ENCODE results near the gene TDP1.
"Not testable (repeated sequence)": the region's sequence is repeated elsewhere in the genome, so short reads cannot be mapped to it uniquely, and the experiment has no call there.

Gene TDP1

GRCh38 chr14:90024910-90025309 is 69.2 kb downstream of the TDP1 start:
- peaks cover 54% of the 10 kb centered on the region for H3K36me3 ChIP-seq (ENCODE audit: insufficient read depth, low read length)
- no peak overlapping the region for H3K4me3 ChIP-seq (ENCODE audit: low read depth, low read length, poor library complexity, severe bottlenecking)
- no peak overlapping the region for H3K27ac ChIP-seq (ENCODE audit: low read depth, low read length, poor library complexity, severe bottlenecking)
- no peaks in the 10 kb centered on the region for H3K79me2 ChIP-seq (ENCODE audit: insufficient read depth, low read length)
- H3K9me3 ChIP-seq (ENCODE audit: low read length) = no peaks in the 10 kb centered on the region
- no peaks in the 10 kb centered on the region for H3K9me2 ChIP-seq (ENCODE audit: low read depth, low read length)
- H3K4me2 ChIP-seq (ENCODE audit: low read length) = no peak overlapping the region
- H3F3A ChIP-seq (ENCODE audit: insufficient read depth, low read length) = no peaks in the 10 kb centered on the region
- no peak for TF ChIP-seq EZH2 (IDR thresholded peaks at IDR 0.05; ENCODE audit: borderline replicate concordance, low read length)
- no peak for TF ChIP-seq CTCF (IDR thresholded peaks at IDR 0.05; ENCODE audit: low read length)
- no peaks in the 10 kb centered on the region for H3K27me3 ChIP-seq (ENCODE audit: insufficient read depth, low read length)
- no peak overlapping the region for H3K9ac ChIP-seq (ENCODE audit: low read length)
- H2AFZ ChIP-seq (ENCODE audit: low read length) = no peak overlapping the region
- H4K20me1 ChIP-seq (ENCODE audit: insufficient read depth, low read length) = no peaks in the 10 kb centered on the region
- no peaks in the 10 kb centered on the region for H3K4me1 ChIP-seq (ENCODE audit: insufficient read depth, low read length, severe bottlenecking)

GRCh38 chr14:90026608-90027007 is 70.9 kb downstream of the TDP1 start:
- H3K9ac ChIP-seq (ENCODE audit: low read length); H3K4me3 ChIP-seq (ENCODE audit: low read depth, low read length, poor library complexity, severe bottlenecking); H3K4me2 ChIP-seq (ENCODE audit: low read length); H3K27me3 ChIP-seq (ENCODE audit: insufficient read depth, low read length); H3K9me3 ChIP-seq (ENCODE audit: low read length); H3F3A ChIP-seq (ENCODE audit: insufficient read depth, low read length); H4K20me1 ChIP-seq (ENCODE audit: insufficient read depth, low read length); H3K4me1 ChIP-seq (ENCODE audit: insufficient read depth, low read length, severe bottlenecking); H3K27ac ChIP-seq (ENCODE audit: low read depth, low read length, poor library complexity, severe bottlenecking); H3K9me2 ChIP-seq (ENCODE audit: low read depth, low read length); H2AFZ ChIP-seq (ENCODE audit: low read length); H3K79me2 ChIP-seq (ENCODE audit: insufficient read depth, low read length): not testable (repeated sequence)
- peaks cover 53% of the 10 kb centered on the region for H3K36me3 ChIP-seq (ENCODE audit: insufficient read depth, low read length)

GRCh38 chr14:90027842-90028241 is 72.1 kb downstream of the TDP1 start:
- H3K79me2 ChIP-seq (ENCODE audit: insufficient read depth, low read length) = no peaks in the 10 kb centered on the region
- H3K9me2 ChIP-seq (ENCODE audit: low read depth, low read length) = no peaks in the 10 kb centered on the region
- H3K9me3 ChIP-seq (ENCODE audit: low read length) = no peaks in the 10 kb centered on the region
- H3K9ac ChIP-seq (ENCODE audit: low read length) = no peak overlapping the region
- no peak for TF ChIP-seq EZH2 (IDR thresholded peaks at IDR 0.05; ENCODE audit: borderline replicate concordance, low read length)
- TF ChIP-seq CTCF (IDR thresholded peaks at IDR 0.05; ENCODE audit: low read length) = no peak
- no peak overlapping the region for H3K4me2 ChIP-seq (ENCODE audit: low read length)
- no peak overlapping the region for H3K4me3 ChIP-seq (ENCODE audit: low read depth, low read length, poor library complexity, severe bottlenecking)
- no peaks in the 10 kb centered on the region for H3F3A ChIP-seq (ENCODE audit: insufficient read depth, low read length)
- H3K36me3 ChIP-seq (ENCODE audit: insufficient read depth, low read length) = peaks cover 53% of the 10 kb centered on the region
- no peaks in the 10 kb centered on the region for H3K27me3 ChIP-seq (ENCODE audit: insufficient read depth, low read length)
- no peak overlapping the region for H3K27ac ChIP-seq (ENCODE audit: low read depth, low read length, poor library complexity, severe bottlenecking)
- no peak overlapping the region for H2AFZ ChIP-seq (ENCODE audit: low read length)
- H4K20me1 ChIP-seq (ENCODE audit: insufficient read depth, low read length) = no peaks in the 10 kb centered on the region
- no peaks in the 10 kb centered on the region for H3K4me1 ChIP-seq (ENCODE audit: insufficient read depth, low read length, severe bottlenecking)

GRCh38 chr14:90034156-90034555 is 78.4 kb downstream of the TDP1 start:
- TF ChIP-seq CTCF (IDR thresholded peaks at IDR 0.05; ENCODE audit: low read length) (no peak), EZH2 (IDR thresholded peaks at IDR 0.05; ENCODE audit: borderline replicate concordance, low read length) (no peak)
- peaks cover 65% of the 10 kb centered on the region for H3K36me3 ChIP-seq (ENCODE audit: insufficient read depth, low read length)
- H3K4me3 ChIP-seq (ENCODE audit: low read depth, low read length, poor library complexity, severe bottlenecking) = no peak overlapping the region
- no peak overlapping the region for H2AFZ ChIP-seq (ENCODE audit: low read length)
- H3K9ac ChIP-seq (ENCODE audit: low read length) = no peak overlapping the region
- H3K4me2 ChIP-seq (ENCODE audit: low read length) = no peak overlapping the region
- no peaks in the 10 kb centered on the region; the same call in 1 of the 2 replicates for H3K9me2 ChIP-seq (ENCODE audit: low read depth, low read length)
- no peak overlapping the region for H3K27ac ChIP-seq (ENCODE audit: low read depth, low read length, poor library complexity, severe bottlenecking)
- no peaks in the 10 kb centered on the region for H3K27me3 ChIP-seq (ENCODE audit: insufficient read depth, low read length)
- H4K20me1 ChIP-seq (ENCODE audit: insufficient read depth, low read length) = no peaks in the 10 kb centered on the region
- H3K4me1 ChIP-seq (ENCODE audit: insufficient read depth, low read length, severe bottlenecking) = no peaks in the 10 kb centered on the region
- H3K79me2 ChIP-seq (ENCODE audit: insufficient read depth, low read length) = no peaks in the 10 kb centered on the region
- H3K9me3 ChIP-seq (ENCODE audit: low read length) = no peaks in the 10 kb centered on the region
- no peaks in the 10 kb centered on the region for H3F3A ChIP-seq (ENCODE audit: insufficient read depth, low read length)

Data from OCI-LY1 (cell line).